Liver (tissue), 9 donors: Measurements from ENCODE around the gene LMNTD2. TPM values are rescaled to one million over a fixed set of nuclear protein-coding genes. Genes with fewer than 3 reads are reported as not detected.
"Not testable (repeated sequence)": the region's sequence is repeated elsewhere in the genome, so short reads cannot be mapped to it uniquely, and the experiment has no call there.

Experiments used
- DNase-seq: peaks from one replicate; pipeline ENCODE4 v3.0.0-alpha.2; 2017; ENCODE audit warnings: low spot score
- H3K27ac ChIP-seq, 2 donors: one replicate each; pipeline ENCODE4 v1.7.0; 2013; ENCODE audit warnings: inconsistent platforms in 2 of 2, low read length in 2 of 2, control low read depth in 1 of 2, low read depth in 1 of 2, mild to moderate bottlenecking in 1 of 2
- H3K27me3 ChIP-seq, 4 donors: one replicate each; pipeline versions ENCODE4 v1.6.1 to v1.7.0; 2013; ENCODE audit warnings: low read length in 3 of 4, inconsistent platforms in 1 of 4, mild to moderate bottlenecking in 1 of 4, moderate library complexity in 1 of 4; ENCODE audit not compliant: control insufficient read depth in 4 of 4, insufficient read depth in 4 of 4
- H3K36me3 ChIP-seq, 4 donors: one replicate each; pipeline versions ENCODE4 v1.6.1 to v1.7.0; 2013; ENCODE audit warnings: low read length in 3 of 4, mild to moderate bottlenecking in 3 of 4, low read depth in 1 of 4, moderate library complexity in 1 of 4; ENCODE audit not compliant: control insufficient read depth in 4 of 4, insufficient read depth in 3 of 4
- H3K4me1 ChIP-seq, 4 donors: one replicate each; pipeline versions ENCODE4 v1.6.1 to v1.7.0; 2013; ENCODE audit warnings: low read length in 3 of 4, mild to moderate bottlenecking in 3 of 4, moderate library complexity in 1 of 4; ENCODE audit not compliant: control insufficient read depth in 4 of 4, insufficient read depth in 4 of 4
- H3K4me3 ChIP-seq, 3 donors: one replicate each; pipeline versions ENCODE4 v1.6.1 to v1.7.0; 2013; ENCODE audit warnings: low read length in 3 of 3, control low read depth in 1 of 3, low read depth in 1 of 3, mild to moderate bottlenecking in 1 of 3
- H3K9ac ChIP-seq, 2 donors: one replicate each; pipeline ENCODE4 v1.7.0; 2013; ENCODE audit warnings: low read length in 2 of 2, mild to moderate bottlenecking in 2 of 2, moderate library complexity in 2 of 2, control low read depth in 1 of 2, low read depth in 1 of 2
- H3K9me3 ChIP-seq, 4 donors: one replicate each; pipeline versions ENCODE4 v1.6.1 to v1.7.0; 2013; ENCODE audit warnings: low read length in 3 of 4; ENCODE audit not compliant: control insufficient read depth in 4 of 4
- CTCF ChIP-seq: fragments of 150-350 bp; IDR thresholded peaks from 2 replicates; pipeline ENCODE4 v1.5.1; 2017; ENCODE audit warnings: improper control_type of control experiment, low read depth, low read length; ENCODE audit not compliant: missing input control
- FOXA1 ChIP-seq: IDR thresholded peaks from 2 replicates; pipeline ENCODE4 v1.6.1; 2016; ENCODE audit warnings: antibody characterized with exemption
- FOXA2 ChIP-seq: IDR thresholded peaks from 2 replicates; pipeline ENCODE4 v1.6.1; 2016; ENCODE audit warnings: antibody characterized with exemption
- GABPA ChIP-seq, 2 donors: IDR thresholded peaks in 1 of 2; conservative IDR thresholded peaks in 1 of 2; 2 replicates each; pipeline ENCODE4 v1.6.1; 2016; ENCODE audit warnings: antibody characterized with exemption in 2 of 2, mild to moderate bottlenecking in 1 of 2, moderate library complexity in 1 of 2
- HNF4A ChIP-seq, 2 donors: conservative IDR thresholded peaks; 2 replicates each; pipeline ENCODE4 v1.6.1; 2016; ENCODE audit warnings: antibody characterized with exemption in 2 of 2, mild to moderate bottlenecking in 2 of 2
- MAX ChIP-seq: IDR thresholded peaks from 2 replicates; pipeline ENCODE4 v1.6.1; 2016; ENCODE audit warnings: antibody characterized with exemption
- REST ChIP-seq: IDR thresholded peaks from 2 replicates; pipeline ENCODE4 v1.6.1; 2016; ENCODE audit warnings: antibody characterized with exemption, mild to moderate bottlenecking
- RXRA ChIP-seq, 2 donors: IDR thresholded peaks; 2 replicates each; pipeline ENCODE4 v1.6.1; 2017 to 2018; ENCODE audit warnings: antibody characterized with exemption in 2 of 2, mild to moderate bottlenecking in 1 of 2
- SP1 ChIP-seq: IDR thresholded peaks from 2 replicates; pipeline ENCODE4 v1.6.1; 2018; ENCODE audit warnings: antibody characterized with exemption, mild to moderate bottlenecking
- TAF1 ChIP-seq: conservative IDR thresholded peaks from 2 replicates; pipeline ENCODE4 v1.6.1; 2016; ENCODE audit warnings: antibody characterized with exemption, mild to moderate bottlenecking
- WGBS: extraction: QIAGEN DNeasy Blood & Tissue Kit; methylation state at CpG from one replicate; pipeline ENCODE4 v1.1.7; 2013; 5-methylcytosine and 5-hydroxymethylcytosine counted together
- polyA plus RNA-seq, 2 donors: library from polyadenylated mRNA; stranded (reverse) in 1 of 2; unstranded in 1 of 2; fragments of 200-250 nt in 1 of 2; fragments of >200 nt in 1 of 2; fragmentation: Nextera tagmentation in 1 of 2; extraction: Ambion mirVana in 1 of 2; gene quantifications; one replicate each; pipeline versions ENCODE4 v1.2.1 to v1.2.3, GENCODE V29; 2013 to 2015
- total RNA-seq, 2 donors: library from RNA; depleted of rRNA; stranded (reverse); fragments of >200 nt; gene quantifications; one replicate each; pipeline ENCODE4 v1.2.3, GENCODE V29; 2014
- donor health status: healthy.
- donor health status: healthy.
- donor health status: healthy.
- donor health status: healthy.
- donor health status: healthy.

The LMNTD2 gene
- total and polyA plus RNA-seq, 4 donors, result 1.2 to 4.6 (median 2.3) TPM

DNA sequence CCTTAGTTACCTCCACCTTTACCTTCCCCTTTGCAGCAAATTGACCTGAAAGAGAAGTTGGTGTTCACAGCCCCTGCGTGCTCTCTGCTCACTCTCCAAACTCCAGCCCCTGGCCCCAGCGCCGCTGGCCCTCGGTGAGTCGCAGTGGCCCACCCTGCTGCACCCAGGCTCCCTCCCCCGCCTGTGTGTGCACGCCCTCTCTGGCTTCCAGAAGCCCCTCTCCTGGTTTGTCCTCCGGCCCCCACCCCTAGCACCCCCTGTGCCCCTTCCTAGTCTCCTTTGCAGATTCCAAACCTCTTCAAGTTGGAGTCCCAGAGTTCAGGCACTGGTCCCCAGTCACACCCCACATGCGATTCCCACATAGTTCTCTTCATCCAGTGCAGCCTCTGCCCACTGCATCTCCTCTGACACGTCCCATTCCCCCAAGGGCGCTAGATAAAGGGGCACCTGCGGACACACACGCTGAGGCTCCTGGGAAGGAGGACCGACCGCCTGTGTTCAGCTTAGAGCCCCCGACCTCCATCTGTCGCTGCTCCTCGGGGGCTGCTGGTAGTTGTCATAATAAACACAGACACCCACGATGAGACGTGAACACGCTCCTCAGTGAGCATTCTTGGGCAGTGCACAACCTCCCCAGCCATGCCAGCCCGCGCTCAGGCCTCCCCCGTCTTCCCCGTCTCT is 14.2 kb upstream of the LMNTD2 start:
- H3K36me3 ChIP-seq, result no peaks in the 10 kb centered on the region
- no peak overlapping the region for H3K9ac ChIP-seq
- H3K4me3 ChIP-seq, result peak overlapping the region; percentile 14 to 72 (median 48)
- H3K27ac ChIP-seq, result no peak overlapping the region
- no peak for DNase-seq
- 39% methylated on average over 25 of the region's 25 CpGs for WGBS
- H3K9me3 ChIP-seq, result no peaks in the 10 kb centered on the region
- no peaks in the 10 kb centered on the region for H3K27me3 ChIP-seq
- TF ChIP-seq GABPA (IDR thresholded peaks at IDR 0.05 in 1 of 2, conservative IDR thresholded peaks at IDR 0.05 in 1 of 2) (no peak), SP1 (no peak), HNF4A (conservative IDR thresholded peaks at IDR 0.05) (no peak), RXRA (IDR thresholded peaks at IDR 0.05) (no peak), FOXA1 (no peak), REST (no peak), CTCF (no peak)
- peaks cover 16 to 53% (median 42%) of the 10 kb centered on the region in 4 donors for H3K4me1 ChIP-seq

DNA sequence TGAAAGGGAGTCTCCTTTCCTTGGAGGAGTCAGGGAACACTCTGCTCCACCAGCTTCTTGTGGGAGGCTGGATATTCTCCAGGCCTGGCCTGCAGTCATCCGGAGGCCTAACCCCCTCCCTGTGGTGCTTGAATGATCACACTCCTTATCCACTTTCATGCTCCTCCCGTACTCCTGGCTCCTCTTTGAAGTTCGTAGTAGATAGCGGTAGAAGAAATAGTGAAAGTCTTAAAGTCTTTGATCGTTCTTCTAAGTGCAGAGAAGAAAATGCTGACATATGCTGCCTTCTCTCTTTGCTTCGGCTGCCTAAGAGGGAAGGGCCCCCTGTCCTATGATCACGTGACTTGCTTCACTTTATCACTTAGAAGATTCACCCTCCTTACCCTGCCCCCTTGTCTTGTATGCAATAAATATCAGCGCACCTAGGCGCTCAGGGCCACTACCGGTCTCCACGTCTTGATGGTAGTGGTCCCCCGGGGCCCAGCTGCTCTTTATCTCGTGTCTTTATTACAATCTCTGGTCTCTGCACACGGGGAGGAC is 13.6 kb upstream of the LMNTD2 start:
- H3K27ac ChIP-seq, H3K9me3 ChIP-seq, H3K36me3 ChIP-seq, H3K27me3 ChIP-seq, DNase-seq, H3K4me3 ChIP-seq, H3K9ac ChIP-seq: not testable (repeated sequence)
- 79% methylated on average over 14 of the region's 14 CpGs for WGBS
- peaks cover 14 to 51% (median 37%) of the 10 kb centered on the region in 4 donors for H3K4me1 ChIP-seq

DNA sequence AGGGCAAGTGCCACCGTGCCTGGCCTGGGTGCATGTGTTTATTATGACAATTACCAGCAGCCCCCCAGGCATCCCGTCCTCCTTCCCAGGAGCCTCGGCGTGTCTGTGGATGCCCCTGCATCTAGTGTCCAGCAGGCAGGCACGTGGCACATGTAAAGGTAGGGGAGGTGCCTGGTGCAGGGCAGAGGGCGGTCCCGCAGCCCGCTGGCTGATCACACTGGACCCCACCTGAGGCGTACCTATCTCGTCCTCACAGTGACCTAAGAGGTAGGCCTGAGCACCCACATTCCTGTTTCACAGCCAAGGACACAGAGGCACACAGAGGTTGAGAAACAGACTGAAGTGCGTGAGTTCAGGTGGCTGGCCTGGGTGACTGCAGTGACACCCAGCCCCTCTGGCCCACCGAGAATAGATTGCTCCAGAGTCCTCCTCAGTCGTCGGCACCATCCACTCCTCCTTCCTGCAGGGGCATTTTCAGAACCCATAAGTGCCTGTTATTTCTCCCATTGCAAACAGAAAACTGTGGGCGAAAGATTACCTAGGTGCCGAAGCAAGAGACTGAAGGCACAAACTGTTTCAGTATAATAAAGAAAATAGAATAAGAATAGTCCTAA is 12.7 kb upstream of the LMNTD2 start:
- no peaks in the 10 kb centered on the region for H3K9me3 ChIP-seq
- H3K27me3 ChIP-seq, result no peaks in the 10 kb centered on the region
- 68% methylated on average over 16 of the region's 16 CpGs for WGBS
- no peaks in the 10 kb centered on the region for H3K36me3 ChIP-seq
- no peak for DNase-seq
- no peak overlapping the region for H3K9ac ChIP-seq
- TF ChIP-seq SP1, result no peak
- peak in 1 of 2 donors; percentile 51 for TF ChIP-seq RXRA (IDR thresholded peaks at IDR 0.05)
- no peak for TF ChIP-seq FOXA2
- TF ChIP-seq TAF1, result no peak
- TF ChIP-seq MAX, result no peak
- H3K27ac ChIP-seq, result no peak overlapping the region
- H3K4me1 ChIP-seq, result peaks cover 10 to 46% (median 31%) of the 10 kb centered on the region in 4 donors
- no peak overlapping the region for H3K4me3 ChIP-seq
